A549 (cell line): ENCODE results near the gene HYOU1. TPM values are rescaled to one million over a fixed set of nuclear protein-coding genes. Genes with fewer than 3 reads are reported as not detected.
A peak's percentile ranks its signal among the peaks of the same experiment; 100 is the strongest.

Experiments used
- ATAC-seq, 2 experiments: fragments of 200-7000 bp in 1 of 2; fragments of >200 bp in 1 of 2; cut with Nextera tagmentation in 1 of 2; cut with Tn5 transposase in 1 of 2; 3 replicates each; pipeline versions ENCODE4 v1.8.0 to v1.9.1; 2018 to 2020; ENCODE audit warnings: mild to moderate bottlenecking in 1 of 2, moderate library complexity in 1 of 2
- CTCF ChIA-PET: fragments of 300-600 bp; sonication (Branson Sonifier 250); formaldehyde crosslinking; extraction: SDS; loops from one replicate; lab custom pipeline; 2021; ENCODE audit warnings: antibody characterized with exemption, inconsistent platforms; lab: Yijun Ruan, JAX
- POLR2A ChIA-PET: fragments of 350-600 bp; formaldehyde crosslinking; extraction: SDS; loops from one replicate; lab custom pipeline; 2021; ENCODE audit warnings: antibody characterized with exemption, inconsistent platforms; lab: Yijun Ruan, JAX
- DNase-seq, 2 experiments: peaks; one replicate each; pipeline versions ENCODE4 v3.0.0 to v3.0.0-alpha.2; 2011 to 2016; ENCODE audit warnings: low read depth in 1 of 2, low spot score in 1 of 2
- FAIRE-seq: peaks from 2 replicates; lab custom pipeline; 2011; peaks lifted over from hg19 to GRCh38; lab: Jason Lieb, UNC
- H3K27ac ChIP-seq, 2 experiments: fragments of >200 bp; sonication (Bioruptor Twin); formaldehyde crosslinking; 3 replicates each; pipeline ENCODE4 v1.5.1; 2016 to 2017
- H3K4me1 ChIP-seq: fragments of >200 bp; sonication (Bioruptor Twin); formaldehyde crosslinking; 3 replicates; pipeline ENCODE4 v1.6.1; 2016
- H3K4me2 ChIP-seq: fragments of >200 bp; sonication (Bioruptor Twin); formaldehyde crosslinking; 3 replicates; pipeline ENCODE4 v1.6.1; 2016
- H3K4me3 ChIP-seq: fragments of >200 bp; sonication (Bioruptor Twin); formaldehyde crosslinking; 3 replicates; pipeline ENCODE4 v1.5.1; 2016
- H3K9me3 ChIP-seq: fragments of >200 bp; sonication (Bioruptor Twin); formaldehyde crosslinking; 3 replicates; pipeline ENCODE4 v1.6.1; 2016
- CBX2 ChIP-seq: fragments of 200-600 bp; sonication (generic); IDR thresholded peaks from 2 replicates; pipeline ENCODE4 v1.6.1; 2016; ENCODE audit warnings: low read depth, mild to moderate bottlenecking, borderline replicate concordance
- CEBPB ChIP-seq, 2 experiments: fragments of >200 bp in 1 of 2; sonication (Bioruptor Twin) in 1 of 2; formaldehyde crosslinking in 1 of 2; IDR thresholded peaks; 2 replicates each; pipeline ENCODE4 v1.6.1; 2012 to 2016
- EHMT2 ChIP-seq: fragments of 200-600 bp; sonication (generic); IDR thresholded peaks from 2 replicates; pipeline ENCODE4 v1.6.1; 2016; ENCODE audit warnings: antibody characterized with exemption, low read depth, mild to moderate bottlenecking, moderate library complexity
- ESRRA ChIP-seq: fragments of 150-350 bp; IDR thresholded peaks from 2 replicates; pipeline ENCODE4 v1.6.1; 2014; ENCODE audit warnings: mild to moderate bottlenecking, low read length, borderline replicate concordance
- FOSL2 ChIP-seq, 2 experiments: fragments of 450-650 bp in 1 of 2; fragments of >200 bp in 1 of 2; sonication (Bioruptor Twin) in 1 of 2; formaldehyde crosslinking; IDR thresholded peaks; 2 replicates each; pipeline versions ENCODE4 v1.5.0 to v1.6.1; 2016 to 2020; ENCODE audit warnings: mild to moderate bottlenecking in 1 of 2, moderate library complexity in 1 of 2
- FOXS1 ChIP-seq: fragments of 250-450 bp; sonication (Bioruptor Pico); IDR thresholded peaks from 2 replicates; pipeline ENCODE4 v1.5.0; 2020; ENCODE audit warnings: mild to moderate bottlenecking, moderate library complexity
- HDAC2 ChIP-seq: fragments of 200-600 bp; sonication (generic); IDR thresholded peaks from 2 replicates; pipeline ENCODE4 v1.6.1; 2016
- HOXA7 ChIP-seq: fragments of 250-450 bp; sonication (Bioruptor Pico); IDR thresholded peaks from 2 replicates; pipeline ENCODE4 v1.5.0; 2020; ENCODE audit warnings: mild to moderate bottlenecking, moderate library complexity
- PHF8 ChIP-seq: fragments of 200-600 bp; sonication (generic); IDR thresholded peaks from 2 replicates; pipeline ENCODE4 v1.6.1; 2016; ENCODE audit warnings: low read depth, mild to moderate bottlenecking, antibody characterized with exemption, moderate library complexity, borderline replicate concordance
- POLR2AphosphoS2 ChIP-seq: conservative IDR thresholded peaks from 2 replicates; pipeline ENCODE4 v1.6.1; 2012; ENCODE audit warnings: low read length, improper control_type of control experiment, inconsistent platforms
- RAD21 ChIP-seq, 2 experiments: fragments of >200 bp in 1 of 2; sonication (Bioruptor Twin) in 1 of 2; formaldehyde crosslinking in 1 of 2; IDR thresholded peaks in 1 of 2; conservative IDR thresholded peaks in 1 of 2; 2 replicates in 1 of 2; 3 replicates in 1 of 2; pipeline ENCODE4 v1.6.1; 2012 to 2018; ENCODE audit warnings: inconsistent platforms in 1 of 2
- RARB ChIP-seq: fragments of 250-450 bp; sonication (Bioruptor Pico); IDR thresholded peaks from 2 replicates; pipeline ENCODE4 v1.8.0; 2021; ENCODE audit warnings: mild to moderate bottlenecking, moderate library complexity
- RCOR1 ChIP-seq: fragments of 150-350 bp; IDR thresholded peaks from 2 replicates; pipeline ENCODE4 v1.6.1; 2014; ENCODE audit warnings: antibody characterized with exemption, low read length, low read depth
- ZC3H11A ChIP-seq: fragments of 450-650 bp; IDR thresholded peaks from 2 replicates; pipeline ENCODE4 v1.6.1; 2014; ENCODE audit warnings: antibody characterized with exemption, mild to moderate bottlenecking
- ZFP36 ChIP-seq: fragments of 450-650 bp; IDR thresholded peaks from 2 replicates; pipeline ENCODE4 v1.6.1; 2014; ENCODE audit warnings: borderline replicate concordance; ENCODE audit not compliant: partially characterized antibody
- ZSCAN20 ChIP-seq: fragments of 250-450 bp; sonication (Bioruptor Pico); IDR thresholded peaks from 2 replicates; pipeline ENCODE4 v1.8.0; 2022; ENCODE audit warnings: mild to moderate bottlenecking, moderate library complexity
- WGBS: methylation state at CpG from one replicate; pipeline ENCODE4 v1.1.6; 2017; ENCODE audit errors: missing lambda C conversion rate; 5-methylcytosine and 5-hydroxymethylcytosine counted together
- polyA plus RNA-seq, 4 experiments: library from polyadenylated mRNA; depleted of rRNA in 3 of 4; stranded (reverse); fragments of >200 nt; fragmentation: RNase III in 1 of 4; extraction: RNeasy Plus Mini Kit Qiagen cat#74134 plus additional on column Dnase treatment in 1 of 4; gene quantifications; 2 replicates in 3 of 4; 3 replicates in 1 of 4; pipeline ENCODE4 v1.2.3, GENCODE V29; 2011 to 2017
- TF ChIP-seq, protein P1 (sequence below): IDR thresholded peaks from 2 replicates; pipeline ENCODE4 v1.6.1; 2012; ENCODE audit warnings: low read depth, borderline replicate concordance
- TF ChIP-seq, protein P2 (sequence below): IDR thresholded peaks from 2 replicates; pipeline ENCODE4 v1.6.1; 2012
- TF ChIP-seq, protein P3 (sequence below): IDR thresholded peaks from 2 replicates; pipeline ENCODE4 v1.6.1; 2012
- TF ChIP-seq, protein P4 (sequence below): fragments of 150-350 bp; IDR thresholded peaks from 2 replicates; pipeline ENCODE4 v1.6.1; 2014; ENCODE audit warnings: low read depth, mild to moderate bottlenecking, low read length
- TF ChIP-seq, protein P5 (sequence below): fragments of 250-450 bp; sonication (Bioruptor Pico); IDR thresholded peaks from 2 replicates; pipeline ENCODE4 v1.5.0; 2021; ENCODE audit warnings: mild to moderate bottlenecking, moderate library complexity, borderline replicate concordance

HYOU1 gene
- polyA plus RNA-seq, 2 of the 4 experiments (the other 2 are of a cell fraction): 44.8 to 83.1 TPM

DNA sequence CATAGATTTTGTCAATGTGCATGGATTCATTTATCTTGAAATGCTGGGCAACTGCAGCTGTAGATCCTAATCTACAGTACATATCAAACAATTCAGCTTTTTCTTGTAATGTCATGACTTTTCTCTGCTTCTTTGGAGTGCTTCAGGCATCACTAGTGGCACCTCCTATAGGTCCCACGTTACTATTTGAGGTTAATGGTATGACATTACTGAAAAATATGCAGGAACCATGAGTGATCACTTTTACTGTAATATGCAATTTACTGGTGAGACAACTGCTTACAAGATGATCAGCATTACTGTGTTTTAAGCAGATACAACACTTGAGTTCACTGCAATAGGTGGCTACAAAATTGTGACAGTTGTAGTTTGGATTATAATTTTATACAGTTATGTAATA lies 56.1 kb downstream of the HYOU1 start (continued):
- no peak for TF ChIP-seq RARB (CRISPR knock-in tag)

DNA sequence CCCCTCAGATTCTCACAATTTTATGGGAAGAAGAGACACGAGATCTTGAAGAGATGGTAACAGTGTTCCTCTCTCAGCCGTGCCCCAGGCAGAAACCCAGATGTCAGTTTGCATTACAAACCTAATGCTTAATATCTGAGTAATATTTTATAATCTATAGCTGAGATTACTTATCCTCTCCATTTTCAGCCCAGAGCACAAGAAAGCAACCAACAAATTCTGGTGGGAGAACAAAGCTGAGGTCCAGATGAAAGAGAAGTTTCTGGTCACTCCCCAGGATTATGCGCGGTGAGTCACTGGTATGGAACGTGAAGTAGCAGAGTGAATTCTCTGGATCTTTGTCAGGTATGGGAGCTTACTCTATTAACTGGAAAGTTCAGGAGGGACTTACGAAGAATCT lies 58.2 kb downstream of the HYOU1 start:
- Histone ChIP-seq H3K9me3 (no peaks in the 10 kb centered on the region), H3K27ac (peak overlapping the region; percentile 88 to 96), H3K4me3 (peak overlapping the region; percentile 97), H3K4me2 (peak overlapping the region; percentile 99), H3K4me1 (peaks cover 28% of the 10 kb centered on the region)
- peak; percentile 38 to 50 for DNase-seq
- TF ChIP-seq ZSCAN20 (CRISPR knock-in tag) (no peak), FOSL2 (IDR thresholded peaks at IDR 0.05) (peak; percentile 34; the same call in 1 of the 2 replicates), FOSL2 (CRISPR knock-in tag; IDR thresholded peaks at IDR 0.05) (peak; percentile 69)
- ATAC-seq: peak; percentile 55 to 59; a peak in 5 of 6 replicates
- no peak for FAIRE-seq
- ChIA-PET POLR2A (interaction anchor here (0.9 to 2.3 kb wide), 3 partner anchors 17 to 88 kb away, joined by 4 to 10 read pairs (median 7); partner anchors contain the start of genes RPS25 and TRAPPC4), CTCF (interaction anchor here (1.2 kb wide), 1 partner anchor 42 kb away, joined by 3 read pairs; the partner anchor contains the start of gene UPK2)
- 3% methylated on average over 6 of the region's 6 CpGs for WGBS

DNA sequence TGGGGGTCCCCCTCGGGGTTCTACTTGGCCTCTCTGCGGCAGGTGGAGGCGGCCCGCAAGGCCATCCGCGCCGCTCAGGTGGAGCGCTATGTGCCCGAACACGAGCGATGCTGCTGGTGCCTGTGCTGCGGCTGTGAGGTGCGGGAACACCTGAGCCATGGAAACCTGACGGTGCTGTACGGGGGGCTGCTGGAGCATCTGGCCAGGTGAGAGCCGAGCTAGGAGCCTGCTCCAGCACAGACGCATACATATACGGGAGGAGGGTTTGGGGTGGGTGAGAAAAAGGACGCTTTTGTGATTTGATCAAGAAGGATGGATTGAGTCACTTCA lies 58.7 kb downstream of the HYOU1 start:
- WGBS: 0% methylated on average over 6 of the region's 19 CpGs
- peak overlapping the region; percentile 88 to 96 for H3K27ac ChIP-seq
- peak overlapping the region; percentile 99 for H3K4me2 ChIP-seq
- TF ChIP-seq CEBPB (IDR thresholded peaks at IDR 0.05) (no peak), RCOR1 (no peak), ESRRA (no peak), ZC3H11A (no peak), FOSL2 (IDR thresholded peaks at IDR 0.05) (no peak), FOSL2 (CRISPR knock-in tag; IDR thresholded peaks at IDR 0.05) (no peak), HDAC2 (no peak), EHMT2 (no peak), RAD21 (conservative IDR thresholded peaks at IDR 0.05 in 1 of 2, IDR thresholded peaks at IDR 0.05 in 1 of 2) (no peak), HOXA7 (no peak), ZFP36 (no peak), CBX2 (no peak), POLR2AphosphoS2 (no peak), FOXS1 (CRISPR knock-in tag) (no peak), PHF8 (no peak)
- TF ChIP-seq, protein P1, sequence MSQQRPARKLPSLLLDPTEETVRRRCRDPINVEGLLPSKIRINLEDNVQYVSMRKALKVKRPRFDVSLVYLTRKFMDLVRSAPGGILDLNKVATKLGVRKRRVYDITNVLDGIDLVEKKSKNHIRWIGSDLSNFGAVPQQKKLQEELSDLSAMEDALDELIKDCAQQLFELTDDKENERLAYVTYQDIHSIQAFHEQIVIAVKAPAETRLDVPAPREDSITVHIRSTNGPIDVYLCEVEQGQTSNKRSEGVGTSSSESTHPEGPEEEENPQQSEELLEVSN: no peak
- TF ChIP-seq, protein P2, sequence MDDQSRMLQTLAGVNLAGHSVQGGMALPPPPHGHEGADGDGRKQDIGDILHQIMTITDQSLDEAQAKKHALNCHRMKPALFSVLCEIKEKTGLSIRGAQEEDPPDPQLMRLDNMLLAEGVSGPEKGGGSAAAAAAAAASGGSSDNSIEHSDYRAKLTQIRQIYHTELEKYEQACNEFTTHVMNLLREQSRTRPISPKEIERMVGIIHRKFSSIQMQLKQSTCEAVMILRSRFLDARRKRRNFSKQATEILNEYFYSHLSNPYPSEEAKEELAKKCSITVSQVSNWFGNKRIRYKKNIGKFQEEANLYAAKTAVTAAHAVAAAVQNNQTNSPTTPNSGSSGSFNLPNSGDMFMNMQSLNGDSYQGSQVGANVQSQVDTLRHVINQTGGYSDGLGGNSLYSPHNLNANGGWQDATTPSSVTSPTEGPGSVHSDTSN: no peak
- TF ChIP-seq, protein P3, sequence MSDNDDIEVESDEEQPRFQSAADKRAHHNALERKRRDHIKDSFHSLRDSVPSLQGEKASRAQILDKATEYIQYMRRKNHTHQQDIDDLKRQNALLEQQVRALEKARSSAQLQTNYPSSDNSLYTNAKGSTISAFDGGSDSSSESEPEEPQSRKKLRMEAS: no peak
- TF ChIP-seq, protein P4, sequence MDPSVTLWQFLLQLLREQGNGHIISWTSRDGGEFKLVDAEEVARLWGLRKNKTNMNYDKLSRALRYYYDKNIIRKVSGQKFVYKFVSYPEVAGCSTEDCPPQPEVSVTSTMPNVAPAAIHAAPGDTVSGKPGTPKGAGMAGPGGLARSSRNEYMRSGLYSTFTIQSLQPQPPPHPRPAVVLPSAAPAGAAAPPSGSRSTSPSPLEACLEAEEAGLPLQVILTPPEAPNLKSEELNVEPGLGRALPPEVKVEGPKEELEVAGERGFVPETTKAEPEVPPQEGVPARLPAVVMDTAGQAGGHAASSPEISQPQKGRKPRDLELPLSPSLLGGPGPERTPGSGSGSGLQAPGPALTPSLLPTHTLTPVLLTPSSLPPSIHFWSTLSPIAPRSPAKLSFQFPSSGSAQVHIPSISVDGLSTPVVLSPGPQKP: no peak
- TF ChIP-seq, protein P5, sequence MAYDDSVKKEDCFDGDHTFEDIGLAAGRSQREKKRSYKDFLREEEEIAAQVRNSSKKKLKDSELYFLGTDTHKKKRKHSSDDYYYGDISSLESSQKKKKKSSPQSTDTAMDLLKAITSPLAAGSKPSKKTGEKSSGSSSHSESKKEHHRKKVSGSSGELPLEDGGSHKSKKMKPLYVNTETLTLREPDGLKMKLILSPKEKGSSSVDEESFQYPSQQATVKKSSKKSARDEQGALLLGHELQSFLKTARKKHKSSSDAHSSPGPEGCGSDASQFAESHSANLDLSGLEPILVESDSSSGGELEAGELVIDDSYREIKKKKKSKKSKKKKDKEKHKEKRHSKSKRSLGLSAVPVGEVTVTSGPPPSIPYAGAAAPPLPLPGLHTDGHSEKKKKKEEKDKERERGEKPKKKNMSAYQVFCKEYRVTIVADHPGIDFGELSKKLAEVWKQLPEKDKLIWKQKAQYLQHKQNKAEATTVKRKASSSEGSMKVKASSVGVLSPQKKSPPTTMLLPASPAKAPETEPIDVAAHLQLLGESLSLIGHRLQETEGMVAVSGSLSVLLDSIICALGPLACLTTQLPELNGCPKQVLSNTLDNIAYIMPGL (CRISPR knock-in tag): no peak
- POLR2A ChIA-PET: interaction anchor here (0.9 to 2.3 kb wide), 2 partner anchors 18 to 20 kb away, joined by 4 to 10 read pairs; partner anchors contain the start of genes RPS25 and TRAPPC4
- H3K4me3 ChIP-seq: peak overlapping the region; percentile 97
- FAIRE-seq (no peak), DNase-seq (no peak), ATAC-seq (peak; percentile 54 to 57; a peak in 5 of 6 replicates)
- H3K9me3 ChIP-seq: no peaks in the 10 kb centered on the region
- peaks cover 28% of the 10 kb centered on the region for H3K4me1 ChIP-seq
- CTCF ChIA-PET: interaction anchor here (1.2 to 1.4 kb wide), 3 partner anchors 33 to 58 kb away, joined by 3 to 5 read pairs (median 4); partner anchors contain the start of gene UPK2
